ENCODE measurements around the gene PIGX.

The PIGX gene

GRCh38 chr3:196763179-196763578 is 51.0 kb downstream of the PIGX start:
- DNase-seq, result no peak

GRCh38 chr3:196765454-196765853 is 53.3 kb downstream of the PIGX start:
- no peak for DNase-seq

GRCh38 chr3:196771067-196771466 is 58.9 kb downstream of the PIGX start:
- no peak for DNase-seq

GRCh38 chr3:196772102-196772501 is 59.9 kb downstream of the PIGX start:
- DNase-seq, result no peak

- DNase-seq, result no peak
These were observed 60.7 kb downstream of the PIGX start for GRCh38 chr3:196772897-196773296.

GRCh38 chr3:196774191-196774820 is 62.1 kb downstream of the PIGX start:
- DNase-seq, result no peak

GRCh38 chr3:196774848-196775422 is 62.8 kb downstream of the PIGX start:
- no peak for DNase-seq

GRCh38 chr3:196775938-196776337 is 63.8 kb downstream of the PIGX start:
- DNase-seq, result no peak

GRCh38 chr3:196777836-196778235 is 65.7 kb downstream of the PIGX start:
- DNase-seq, result no peak

GRCh38 chr3:196778755-196779154 is 66.6 kb downstream of the PIGX start:
- peak; percentile 44 for DNase-seq

- no peak for DNase-seq
These were observed 70.3 kb downstream of the PIGX start for GRCh38 chr3:196782511-196782910.

Measured in kidney glomerular epithelial cell (primary cell).